Sigmoid colon (tissue), 4 donors: ENCODE data around the gene SLC25A34.

Source experiments
- CTCF ChIP-seq, 4 experiments: fragments of 450-650 bp in 3 of 4; fragments of 200-600 bp in 1 of 4; IDR thresholded peaks; one replicate each; pipeline ENCODE4 v1.5.1; 2016 to 2019; ENCODE audit warnings: antibody characterized with exemption in 4 of 4, mild to moderate bottlenecking in 3 of 4, moderate library complexity in 2 of 4
- EP300 ChIP-seq, 4 donors: sonication (generic); formaldehyde crosslinking; IDR thresholded peaks; one replicate each; pipeline ENCODE4 v1.6.1; 2017; ENCODE audit warnings: antibody characterized with exemption in 4 of 4
- POLR2A ChIP-seq, 2 donors: fragments of 450-650 bp; IDR thresholded peaks; one replicate each; pipeline ENCODE4 v1.6.1; 2016; ENCODE audit warnings: antibody characterized with exemption in 2 of 2, mild to moderate bottlenecking in 2 of 2, moderate library complexity in 2 of 2
- POLR2AphosphoS5 ChIP-seq, 4 donors: sonication (generic); formaldehyde crosslinking; IDR thresholded peaks; one replicate each; pipeline ENCODE4 v1.6.1; 2017; ENCODE audit warnings: antibody characterized with exemption in 4 of 4

DNA sequence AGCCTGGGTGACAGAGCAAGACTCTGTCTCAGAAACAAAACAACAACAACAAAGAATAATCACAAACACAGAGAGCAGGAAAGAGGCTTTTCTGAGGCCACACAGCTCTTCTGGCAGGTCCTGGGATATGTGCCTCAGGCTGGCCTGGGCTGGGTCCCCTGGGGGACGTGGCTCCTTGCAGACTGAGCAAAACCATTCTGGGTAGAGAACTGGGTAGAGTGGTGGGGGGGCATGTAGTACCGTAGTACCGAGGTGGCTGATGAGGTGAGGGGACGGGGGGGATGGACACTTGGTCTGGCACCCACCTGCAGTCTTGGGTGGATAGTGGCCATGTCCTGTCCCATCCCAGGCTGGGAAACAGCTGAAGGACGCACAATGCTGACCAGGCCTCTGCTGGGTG, 12.2 kb downstream of the SLC25A34 start:
- TF ChIP-seq CTCF (IDR thresholded peaks at IDR 0.05) (no peak), POLR2AphosphoS5 (IDR thresholded peaks at IDR 0.05) (no peak), EP300 (IDR thresholded peaks at IDR 0.05) (no peak), POLR2A (IDR thresholded peaks at IDR 0.05) (no peak)
